ENCODE data around the gene PIPOX.

Gene PIPOX

GRCh38 chr17:29019475-29020181 is 23.3 kb upstream of the PIPOX start:
- no peak for FAIRE-seq

- no peak for FAIRE-seq
These were observed 22.4 kb upstream of the PIPOX start for GRCh38 chr17:29020576-29020975.

GRCh38 chr17:29021226-29021625 is 21.7 kb upstream of the PIPOX start:
- no peak for FAIRE-seq

- no peak for FAIRE-seq
These were observed 20.9 kb upstream of the PIPOX start for GRCh38 chr17:29022074-29022473.

- FAIRE-seq, result no peak
These were observed 18.5 kb upstream of the PIPOX start for GRCh38 chr17:29024316-29024952.

- FAIRE-seq, result no peak
These were observed 11.5 kb upstream of the PIPOX start for GRCh38 chr17:29031488-29031887.

- FAIRE-seq, result no peak
These were observed 10.7 kb upstream of the PIPOX start for GRCh38 chr17:29032013-29032856.

- no peak for FAIRE-seq
These were observed 10.1 kb upstream of the PIPOX start for GRCh38 chr17:29032857-29033197.

GRCh38 chr17:29034510-29034909 is 8.4 kb upstream of the PIPOX start:
- FAIRE-seq, result no peak

GRCh38 chr17:29036584-29036983 is 6.4 kb upstream of the PIPOX start:
- no peak for FAIRE-seq

GRCh38 chr17:29037739-29038084 is 5.2 kb upstream of the PIPOX start:
- no peak for FAIRE-seq

- FAIRE-seq, result no peak
These were observed 4.7 kb upstream of the PIPOX start for GRCh38 chr17:29038085-29038795.

- FAIRE-seq, result no peak
These were observed 3.0 kb upstream of the PIPOX start for GRCh38 chr17:29039764-29040598.

- FAIRE-seq, result no peak
These were observed 1.9 kb upstream of the PIPOX start for GRCh38 chr17:29041091-29041490.

- FAIRE-seq, result no peak
These were observed 1.4 kb upstream of the PIPOX start for GRCh38 chr17:29041571-29041970.

GRCh38 chr17:29042026-29042678 is 789 bp upstream of the PIPOX start:
- no peak for FAIRE-seq

- FAIRE-seq, result no peak
These were observed 701 bp downstream of the PIPOX start for GRCh38 chr17:29043539-29044145.

GRCh38 chr17:29045026-29045425 is 2.1 kb downstream of the PIPOX start:
- FAIRE-seq, result no peak

GRCh38 chr17:29045734-29046472 is 3.0 kb downstream of the PIPOX start:
- no peak for FAIRE-seq

- FAIRE-seq, result no peak
These were observed 3.5 kb downstream of the PIPOX start for GRCh38 chr17:29046473-29046839.

Data from G401.6 (cell line).